T-helper 2 cell treated with Interferon-gamma antibody and Interleukin-4, amounts not matched to agents 5 μg/mL and 100 μg/mL, for 36 hours (primary cell): ENCODE measurements around the gene ITGA5.

Source experiments
- DNase-seq: peaks from one replicate; pipeline ENCODE4 v3.0.0; 2021; ENCODE audit warnings: low spot score
- H3K27ac Mint-ChIP-seq: one replicate; pipeline ENCODE4 v1.8.0; 2021; ENCODE audit warnings: mild to moderate bottlenecking, mixed read lengths
- H3K27me3 Mint-ChIP-seq: one replicate; pipeline ENCODE4 v1.8.0; 2021; ENCODE audit warnings: low read depth, mixed read lengths
- H3K36me3 Mint-ChIP-seq: one replicate; pipeline ENCODE4 v1.8.0; 2021; ENCODE audit warnings: low read depth, mixed read lengths
- H3K4me1 Mint-ChIP-seq: one replicate; pipeline ENCODE4 v1.8.0; 2021; ENCODE audit warnings: low read depth, mixed read lengths
- H3K4me3 Mint-ChIP-seq: one replicate; pipeline ENCODE4 v1.8.0; 2022; ENCODE audit warnings: mild to moderate bottlenecking, moderate library complexity, mixed read lengths
- H3K9me3 Mint-ChIP-seq: one replicate; pipeline ENCODE4 v1.8.0; 2021; ENCODE audit warnings: mixed read lengths

The ITGA5 gene

DNA sequence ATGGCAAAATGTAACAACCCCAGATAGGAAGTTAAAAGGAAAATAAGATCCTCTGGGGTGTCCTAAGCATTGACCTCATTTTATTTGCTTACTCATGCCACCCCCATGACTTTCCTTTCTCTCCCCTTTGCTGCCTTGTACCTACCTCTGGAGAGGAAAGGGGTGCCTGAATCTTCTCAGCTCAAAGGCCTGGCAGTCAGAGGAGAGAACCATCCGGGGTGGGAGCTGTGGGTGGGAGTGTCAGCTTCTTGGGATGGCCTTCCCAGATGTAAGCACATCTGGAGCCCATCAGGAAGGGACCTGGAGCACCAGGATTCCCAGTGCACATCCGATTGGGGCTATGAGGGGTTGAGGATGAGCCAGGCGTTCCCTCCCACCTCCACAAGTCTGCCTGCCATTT, 5.2 kb upstream of the ITGA5 start:
- Mint-ChIP-seq H3K4me1 (peaks cover 27% of the 10 kb centered on the region), H3K36me3 (no peaks in the 10 kb centered on the region), H3K27me3 (peaks cover 53% of the 10 kb centered on the region), H3K27ac (no peak overlapping the region), H3K9me3 (no peaks in the 10 kb centered on the region), H3K4me3 (no peak overlapping the region)
- no peak for DNase-seq

DNA sequence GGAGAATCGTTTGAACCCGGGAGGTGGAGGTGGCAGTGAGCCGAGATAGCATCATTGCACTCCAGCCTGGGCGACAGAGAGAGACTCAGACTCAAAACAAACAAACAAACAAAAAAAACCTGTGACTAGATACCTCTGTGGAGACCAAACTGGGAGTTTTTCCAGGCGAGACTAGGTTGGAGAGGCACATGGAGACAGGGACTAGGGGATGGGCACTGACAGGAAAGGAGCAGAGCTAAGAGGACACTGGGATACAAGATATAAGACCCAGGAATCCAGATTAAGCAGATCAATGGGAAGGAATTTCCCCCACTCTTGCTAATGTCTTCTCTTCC, 4.7 kb upstream of the ITGA5 start:
- no peak overlapping the region for H3K27ac Mint-ChIP-seq
- H3K36me3 Mint-ChIP-seq = no peaks in the 10 kb centered on the region
- peaks cover 53% of the 10 kb centered on the region for H3K27me3 Mint-ChIP-seq
- peaks cover 27% of the 10 kb centered on the region for H3K4me1 Mint-ChIP-seq
- no peaks in the 10 kb centered on the region for H3K9me3 Mint-ChIP-seq
- no peak overlapping the region for H3K4me3 Mint-ChIP-seq
- no peak for DNase-seq

DNA sequence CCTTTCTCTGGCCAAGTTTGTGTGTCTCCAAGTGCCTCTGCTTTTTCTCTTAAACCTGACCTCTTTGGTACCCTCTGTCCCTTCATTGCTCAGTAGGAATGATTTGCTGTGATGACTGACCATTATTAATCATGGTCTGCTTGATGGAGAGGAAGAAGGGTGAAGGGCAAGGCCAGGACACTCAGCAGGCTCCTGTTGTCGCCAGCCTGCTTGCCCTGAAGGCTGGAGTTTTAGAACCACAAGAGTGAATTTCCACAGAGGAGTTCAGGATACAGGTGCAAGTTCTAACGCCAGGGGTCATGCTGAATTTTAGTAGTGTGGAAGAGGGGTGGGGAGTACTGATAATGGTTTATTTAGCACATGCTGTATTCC, 2.8 kb upstream of the ITGA5 start:
- no peaks in the 10 kb centered on the region for H3K9me3 Mint-ChIP-seq
- H3K27me3 Mint-ChIP-seq = peaks cover 47% of the 10 kb centered on the region
- H3K27ac Mint-ChIP-seq = peak overlapping the region; percentile 33
- no peak for DNase-seq
- peaks cover 27% of the 10 kb centered on the region for H3K4me1 Mint-ChIP-seq
- no peak overlapping the region for H3K4me3 Mint-ChIP-seq
- peaks cover 4% of the 10 kb centered on the region for H3K36me3 Mint-ChIP-seq

DNA sequence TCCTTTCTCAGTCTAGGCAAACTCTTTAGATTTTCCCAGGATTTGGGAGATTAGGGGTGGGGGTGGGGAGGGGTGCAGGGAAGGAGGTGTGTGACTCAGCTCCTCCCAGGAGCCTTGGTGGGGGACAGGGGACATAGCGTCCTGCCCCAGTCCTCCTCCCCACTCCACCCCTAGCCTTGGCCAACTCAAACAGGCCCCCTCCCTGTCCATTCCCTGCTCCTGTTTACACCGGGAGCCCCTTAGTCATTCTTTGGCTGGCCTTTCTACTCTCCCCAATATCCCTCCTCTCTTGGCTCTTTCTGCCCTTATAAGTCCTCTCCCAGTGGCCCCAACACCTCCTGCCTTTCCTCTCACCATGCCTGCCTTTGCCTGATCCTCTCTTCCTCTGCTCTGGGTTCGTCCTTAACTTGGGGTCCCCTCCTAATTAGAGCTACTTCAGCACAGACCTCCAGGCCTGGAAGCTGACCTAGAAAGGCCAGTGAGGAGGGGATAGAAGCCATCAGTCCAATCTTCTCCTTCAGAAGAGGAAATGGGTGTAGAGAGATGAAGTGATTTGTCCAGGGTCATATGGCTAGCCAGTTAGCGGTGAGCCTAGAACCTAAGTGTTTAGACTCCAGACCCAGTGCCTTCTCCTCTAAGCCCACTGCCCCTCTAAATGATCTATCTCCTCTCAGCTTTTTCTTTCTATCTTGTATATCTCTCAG, 2.3 kb upstream of the ITGA5 start:
- peak overlapping the region; percentile 33 for H3K27ac Mint-ChIP-seq
- H3K36me3 Mint-ChIP-seq = peaks cover 7% of the 10 kb centered on the region
- H3K4me3 Mint-ChIP-seq = no peak overlapping the region
- H3K4me1 Mint-ChIP-seq = peaks cover 31% of the 10 kb centered on the region
- peaks cover 45% of the 10 kb centered on the region for H3K27me3 Mint-ChIP-seq
- no peaks in the 10 kb centered on the region for H3K9me3 Mint-ChIP-seq
- DNase-seq = no peak

DNA sequence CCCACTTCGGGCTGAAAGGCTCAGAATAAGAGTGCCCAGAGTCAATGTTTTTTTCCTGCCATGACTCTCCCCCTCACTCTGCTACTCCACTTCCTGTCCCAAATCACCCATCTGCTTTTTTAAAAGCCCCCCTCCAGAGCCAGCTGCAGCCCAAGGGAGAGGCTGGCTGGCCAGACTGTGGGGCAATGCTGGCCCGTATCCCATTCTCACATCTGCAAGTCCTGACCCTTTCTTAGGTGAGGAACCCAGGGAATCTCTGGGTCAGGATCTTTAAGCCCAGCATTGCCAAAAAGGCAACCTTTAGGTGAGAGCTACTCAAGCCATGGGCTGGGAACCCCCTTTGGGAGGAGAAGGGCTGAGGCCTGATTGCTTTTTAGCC, 1.7 kb upstream of the ITGA5 start:
- H3K4me3 Mint-ChIP-seq = peak overlapping the region; percentile 62
- peaks cover 39% of the 10 kb centered on the region for H3K27me3 Mint-ChIP-seq
- H3K9me3 Mint-ChIP-seq = no peaks in the 10 kb centered on the region
- peaks cover 7% of the 10 kb centered on the region for H3K36me3 Mint-ChIP-seq
- H3K27ac Mint-ChIP-seq = no peak overlapping the region
- H3K4me1 Mint-ChIP-seq = peaks cover 33% of the 10 kb centered on the region
- no peak for DNase-seq

DNA sequence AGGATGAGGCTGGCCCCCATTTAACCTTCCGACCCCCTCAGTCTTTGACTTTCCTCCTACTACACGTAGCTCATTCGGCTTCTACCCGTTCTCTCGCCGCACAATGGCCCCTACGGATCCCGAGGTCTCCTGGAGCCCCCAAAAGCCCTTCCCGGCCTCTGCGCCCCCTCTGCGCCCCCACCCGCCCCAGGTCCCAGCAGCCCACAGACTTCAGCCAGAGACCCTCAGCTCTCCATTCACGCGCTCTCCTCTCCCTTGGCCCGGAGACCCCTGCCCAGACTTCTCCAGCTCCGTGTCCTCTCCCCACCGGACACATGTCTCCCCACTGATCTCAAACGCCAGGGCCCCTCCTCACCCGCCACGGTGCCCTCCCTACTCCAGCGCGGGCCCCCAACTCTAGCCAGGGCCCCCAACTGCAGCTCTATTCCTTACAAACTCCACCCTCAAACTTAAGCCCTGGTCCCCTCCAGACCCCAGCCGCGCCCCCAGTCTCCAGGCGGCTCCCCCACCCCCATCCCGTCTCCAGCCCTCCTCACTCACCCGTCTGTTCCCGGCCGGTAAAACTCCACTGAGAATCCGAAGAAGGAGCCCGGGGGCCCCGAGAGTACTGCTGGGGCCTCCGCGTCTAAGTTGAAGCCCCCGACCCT, 502 bp downstream of the ITGA5 start:
- Mint-ChIP-seq H3K4me3 (peak overlapping the region; percentile 85), H3K36me3 (peaks cover 14% of the 10 kb centered on the region), H3K27ac (peak overlapping the region; percentile 86), H3K27me3 (peaks cover 25% of the 10 kb centered on the region), H3K4me1 (peaks cover 50% of the 10 kb centered on the region), H3K9me3 (no peaks in the 10 kb centered on the region)
- DNase-seq = no peak

DNA sequence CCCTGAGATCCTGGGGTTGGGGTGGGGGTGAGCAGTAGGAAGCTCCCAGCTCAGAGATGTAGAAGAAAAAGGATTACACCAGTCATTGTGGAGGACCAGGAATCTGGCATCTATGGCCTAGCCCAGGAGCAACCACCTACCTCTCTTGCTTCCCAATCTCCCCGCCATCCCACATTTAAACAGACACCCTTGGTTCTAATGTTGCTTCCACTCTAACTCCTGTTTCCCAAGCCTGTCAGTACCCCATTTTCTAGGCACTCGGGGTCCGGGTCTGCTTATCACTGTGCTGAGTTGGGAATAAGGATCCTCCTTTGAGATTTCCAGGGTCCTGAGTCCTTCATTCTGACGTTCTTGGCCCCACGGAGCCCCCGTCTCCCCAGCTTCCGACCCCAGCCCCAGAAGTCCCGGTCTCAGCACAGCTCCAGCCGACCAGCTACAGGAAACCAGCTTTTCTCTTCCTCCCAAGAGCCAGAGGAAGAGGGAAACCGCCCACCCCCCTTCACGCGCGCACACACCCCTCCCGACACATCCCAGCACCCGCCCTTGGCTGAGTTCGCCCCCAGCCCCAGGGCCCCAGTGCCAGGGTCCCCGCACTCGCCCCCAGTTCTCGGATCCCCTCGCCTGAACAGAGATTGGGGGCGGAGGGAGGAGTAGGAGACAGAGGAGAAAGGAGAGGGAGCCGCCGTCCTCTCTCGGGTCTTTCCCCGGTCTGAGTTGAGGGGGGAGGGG, 1.2 kb downstream of the ITGA5 start:
- Mint-ChIP-seq H3K36me3 (peaks cover 17% of the 10 kb centered on the region), H3K27me3 (peaks cover 18% of the 10 kb centered on the region), H3K9me3 (no peaks in the 10 kb centered on the region), H3K4me3 (peak overlapping the region; percentile 85), H3K4me1 (peaks cover 52% of the 10 kb centered on the region), H3K27ac (peak overlapping the region; percentile 86)
- no peak for DNase-seq

DNA sequence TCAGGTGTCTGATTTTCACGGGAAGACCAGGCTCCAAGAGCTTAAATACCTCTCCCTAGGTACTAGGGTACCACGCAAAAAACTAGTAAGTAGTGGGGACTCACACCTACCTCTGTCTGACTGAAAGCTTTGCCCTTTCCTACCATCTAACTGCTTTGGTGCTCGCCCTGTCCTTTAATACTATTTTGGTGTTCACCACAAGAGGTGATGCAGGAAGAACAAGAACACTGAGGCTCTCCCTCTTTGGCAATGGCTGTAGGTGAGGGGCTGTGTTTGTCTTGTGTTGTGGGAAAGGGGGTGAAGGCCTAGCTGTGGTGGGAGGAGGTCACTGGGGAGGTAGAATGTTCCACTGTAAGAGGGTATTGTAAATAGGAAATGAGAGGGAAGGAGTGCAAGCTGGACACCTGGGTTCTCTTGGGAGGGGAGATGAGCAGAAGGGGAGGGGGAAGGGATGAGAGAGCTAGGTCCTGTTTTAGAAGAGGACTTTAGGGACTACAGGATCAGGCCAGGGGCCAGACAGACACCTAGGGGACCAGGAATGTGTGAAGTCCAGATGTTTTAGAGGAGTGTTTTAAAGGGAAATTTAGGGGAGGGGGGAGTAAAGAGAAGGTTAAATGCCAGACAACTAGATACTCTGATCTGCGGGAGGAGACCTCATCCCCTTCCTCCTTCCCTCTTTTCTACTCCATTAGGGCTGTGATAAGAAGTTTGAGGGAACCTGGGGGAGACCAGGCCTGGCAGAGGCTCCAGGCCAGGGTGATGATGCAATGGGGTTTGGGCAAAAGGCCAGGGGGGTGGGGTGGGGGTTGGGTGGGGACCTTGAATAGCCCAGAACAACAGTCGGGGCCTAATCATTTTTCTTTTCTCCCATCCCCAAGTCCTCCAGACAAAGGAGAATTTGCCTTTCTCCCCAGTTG, 2.1 kb downstream of the ITGA5 start:
- Mint-ChIP-seq H3K36me3 (peaks cover 20% of the 10 kb centered on the region), H3K4me3 (peak overlapping the region; percentile 85), H3K27ac (peak overlapping the region; percentile 87), H3K9me3 (no peaks in the 10 kb centered on the region), H3K27me3 (peaks cover 11% of the 10 kb centered on the region), H3K4me1 (peaks cover 60% of the 10 kb centered on the region)
- no peak for DNase-seq

DNA sequence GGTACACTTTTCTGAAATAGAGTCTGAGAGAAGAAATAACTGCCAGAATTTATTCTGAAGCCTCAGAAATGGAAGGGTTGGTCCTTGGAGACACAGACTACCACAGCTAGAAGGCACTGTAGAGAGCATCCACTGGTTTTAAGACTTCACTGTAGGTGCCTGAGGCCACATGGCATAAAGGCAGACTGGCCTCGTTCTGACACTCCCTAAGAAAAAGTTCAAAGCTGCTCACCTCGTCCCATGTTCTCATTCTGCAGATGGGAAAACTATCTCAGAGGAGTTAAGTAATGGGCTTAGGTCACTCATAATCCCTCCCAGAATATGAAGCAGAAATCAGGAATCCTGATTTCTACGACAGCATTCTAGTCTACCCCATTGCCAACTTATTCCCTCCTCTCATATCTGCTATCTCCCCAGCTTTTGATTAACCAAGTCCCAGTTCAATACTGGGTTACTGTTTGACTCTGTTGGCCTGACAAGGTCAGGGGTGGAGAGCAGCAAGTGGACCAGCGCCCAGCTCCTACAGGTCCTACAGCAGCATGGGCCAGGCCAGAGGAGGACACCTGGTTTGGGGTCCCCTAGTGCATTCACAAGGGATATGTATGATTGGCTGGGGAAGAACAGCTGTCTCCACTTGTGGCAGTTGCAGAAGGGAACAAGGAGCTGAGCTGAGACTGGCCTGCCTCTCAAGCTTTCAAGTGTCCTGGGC, 3.7 kb downstream of the ITGA5 start:
- Mint-ChIP-seq H3K4me1 (peaks cover 60% of the 10 kb centered on the region), H3K9me3 (no peaks in the 10 kb centered on the region), H3K4me3 (peak overlapping the region; percentile 85), H3K27me3 (no peaks in the 10 kb centered on the region), H3K27ac (peak overlapping the region; percentile 87), H3K36me3 (peaks cover 25% of the 10 kb centered on the region)
- no peak for DNase-seq

DNA sequence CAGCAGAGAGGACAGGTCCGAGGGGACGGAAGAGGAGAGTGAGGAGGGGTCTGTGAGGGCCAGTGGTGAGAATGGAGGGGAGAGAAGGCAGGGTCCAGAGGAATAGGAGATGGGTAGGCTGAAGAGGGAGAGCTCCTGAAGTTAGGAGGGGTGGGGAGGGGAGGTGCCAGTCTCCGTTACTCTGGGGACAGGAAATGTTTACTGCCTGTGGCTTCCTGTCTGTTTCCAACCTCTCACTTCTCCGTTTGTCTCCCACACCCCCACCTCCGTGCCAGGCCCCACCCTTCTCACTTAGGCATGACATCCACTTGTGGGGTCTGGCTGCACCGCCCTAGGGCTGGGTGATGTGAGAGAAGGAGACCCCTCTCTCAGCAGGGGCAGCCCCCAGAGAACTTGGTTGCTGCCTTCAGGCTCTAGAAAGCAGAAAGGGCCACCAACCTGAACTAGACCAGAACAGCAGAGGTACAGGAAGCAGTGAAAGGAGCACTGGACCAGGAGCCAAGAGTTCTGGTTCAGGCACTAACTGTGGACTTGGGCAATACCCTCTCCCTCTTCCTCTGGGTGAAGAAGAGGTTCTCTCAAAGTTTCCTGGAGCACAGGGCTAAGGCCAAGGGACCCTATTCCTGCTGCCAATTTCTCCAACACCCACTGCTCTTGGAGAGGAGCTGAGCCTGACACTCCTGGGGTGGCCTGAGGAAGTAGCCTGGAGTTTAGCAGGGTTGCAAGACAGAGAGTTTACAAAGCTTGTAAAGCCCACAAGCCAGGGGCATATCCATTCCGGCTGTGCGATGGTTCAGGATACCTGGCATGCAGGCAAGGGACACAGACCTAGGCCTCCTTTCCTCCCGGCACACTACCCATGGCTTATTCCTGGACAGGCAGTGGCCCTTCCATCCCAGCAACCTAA, 5.5 kb downstream of the ITGA5 start:
- Mint-ChIP-seq H3K36me3 (peaks cover 32% of the 10 kb centered on the region), H3K27me3 (no peaks in the 10 kb centered on the region), H3K27ac (peak overlapping the region; percentile 96), H3K4me1 (peaks cover 56% of the 10 kb centered on the region), H3K9me3 (no peaks in the 10 kb centered on the region), H3K4me3 (peak overlapping the region; percentile 87)
- peak; percentile 67 for DNase-seq

DNA sequence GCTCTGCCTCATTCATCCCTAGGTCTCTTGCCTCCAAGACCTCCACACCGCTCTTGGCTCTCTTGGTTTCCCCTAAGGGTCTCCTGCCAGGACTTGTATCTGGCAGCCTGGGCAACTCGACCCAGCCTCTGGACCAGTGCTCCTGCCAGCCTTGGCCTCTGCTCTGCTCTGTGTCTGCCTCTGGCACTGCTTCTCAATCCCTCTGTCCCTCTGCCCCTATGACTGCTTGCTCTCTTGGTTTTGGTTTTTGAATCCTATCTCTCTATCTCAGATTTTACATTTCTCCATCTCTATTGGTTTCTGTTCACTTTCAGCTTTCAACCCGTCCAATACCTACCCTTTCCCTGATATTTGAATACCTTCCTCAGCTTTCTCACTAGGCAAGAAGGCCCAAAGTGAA, 6.3 kb downstream of the ITGA5 start:
- DNase-seq = no peak
- Mint-ChIP-seq H3K27me3 (no peaks in the 10 kb centered on the region), H3K36me3 (peaks cover 33% of the 10 kb centered on the region), H3K27ac (peak overlapping the region; percentile 96), H3K9me3 (no peaks in the 10 kb centered on the region), H3K4me1 (peaks cover 58% of the 10 kb centered on the region), H3K4me3 (peak overlapping the region; percentile 87)

DNA sequence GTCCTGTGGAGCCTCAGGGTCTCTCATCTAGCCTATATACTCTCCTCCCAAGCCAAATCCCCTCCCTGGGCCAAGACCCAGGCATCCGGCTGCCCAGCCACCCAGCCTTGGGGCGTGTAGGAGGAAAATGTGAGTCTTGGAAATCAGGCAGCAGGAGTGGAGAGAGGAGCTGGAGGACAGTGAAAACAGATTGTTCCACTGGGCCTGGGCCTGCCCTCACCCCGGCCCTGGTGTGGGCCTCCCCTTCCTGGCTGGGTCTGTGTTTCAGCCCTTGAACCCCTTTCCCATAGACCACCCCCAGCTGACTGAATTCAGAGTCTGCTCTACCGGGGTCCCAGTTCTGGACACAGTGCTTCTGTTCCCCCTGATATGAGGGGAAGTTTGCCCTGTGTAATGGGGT, 6.7 kb downstream of the ITGA5 start:
- Mint-ChIP-seq H3K4me1 (peaks cover 56% of the 10 kb centered on the region), H3K27ac (peak overlapping the region; percentile 96), H3K27me3 (no peaks in the 10 kb centered on the region), H3K36me3 (peaks cover 38% of the 10 kb centered on the region), H3K4me3 (peak overlapping the region; percentile 87), H3K9me3 (no peaks in the 10 kb centered on the region)
- DNase-seq = no peak
